Measurements from ENCODE around the gene MACROD2. TPM values are rescaled to one million over a fixed set of nuclear protein-coding genes. Genes with fewer than 3 reads are reported as not detected.

Gene MACROD2
- total and polyA plus RNA-seq, 4 donors = 0.66 to 10.5 (median 3.3) TPM

- DNase-seq (ENCODE audit: low spot score) = no peak
- H3K4me1 ChIP-seq (ENCODE audit: control insufficient read depth in 4 of 4, insufficient read depth in 4 of 4, low read length in 3 of 4) = no peaks in the 10 kb centered on the region
These were observed 1868.4 kb downstream of the MACROD2 start for GRCh38 chr20:15863735-15864134.

GRCh38 chr20:15865553-15865952 is 1870.2 kb downstream of the MACROD2 start:
- Histone ChIP-seq H3K36me3 (ENCODE audit: control insufficient read depth in 4 of 4, insufficient read depth in 3 of 4, low read depth in 1 of 4, low read length in 3 of 4) (no peaks in the 10 kb centered on the region), H3K9ac (ENCODE audit: low read depth in 1 of 2, low read length in 2 of 2) (no peak overlapping the region), H3K9me3 (ENCODE audit: control insufficient read depth in 4 of 4, low read length in 3 of 4) (no peaks in the 10 kb centered on the region), H3K27me3 (ENCODE audit: control insufficient read depth in 4 of 4, insufficient read depth in 4 of 4, low read length in 3 of 4) (no peaks in the 10 kb centered on the region), H3K27ac (ENCODE audit: low read depth in 1 of 2, low read length in 2 of 2) (no peak overlapping the region), H3K4me1 (ENCODE audit: control insufficient read depth in 4 of 4, insufficient read depth in 4 of 4, low read length in 3 of 4) (no peaks in the 10 kb centered on the region), H3K4me3 (ENCODE audit: low read depth in 1 of 3, low read length in 3 of 3) (no peak overlapping the region)
- TF ChIP-seq ZBTB33 (IDR thresholded peaks at IDR 0.05) = no peak
- no peak for DNase-seq (ENCODE audit: low spot score)
- WGBS = 94% methylated on average over 2 of the region's 2 CpGs

More at GRCh38 chr20:15863735-15864134, 1868.4 kb downstream of the MACROD2 start:
- TF ChIP-seq YY1 (IDR thresholded peaks at IDR 0.05) = no peak
- TF ChIP-seq EGR1 (IDR thresholded peaks at IDR 0.05; ENCODE audit: low read depth in 2 of 2) = no peak
- TF ChIP-seq TAF1 (conservative IDR thresholded peaks at IDR 0.05) = no peak
- no peaks in the 10 kb centered on the region for H3K27me3 ChIP-seq (ENCODE audit: control insufficient read depth in 4 of 4, insufficient read depth in 4 of 4, low read length in 3 of 4)
- H3K27ac ChIP-seq (ENCODE audit: low read depth in 1 of 2, low read length in 2 of 2) = no peak overlapping the region
- H3K4me3 ChIP-seq (ENCODE audit: low read depth in 1 of 3, low read length in 3 of 3) = no peak overlapping the region
- H3K36me3 ChIP-seq (ENCODE audit: control insufficient read depth in 4 of 4, insufficient read depth in 3 of 4, low read depth in 1 of 4, low read length in 3 of 4) = no peaks in the 10 kb centered on the region
- H3K9ac ChIP-seq (ENCODE audit: low read depth in 1 of 2, low read length in 2 of 2) = no peak overlapping the region
- H3K9me3 ChIP-seq (ENCODE audit: control insufficient read depth in 4 of 4, low read length in 3 of 4) = no peaks in the 10 kb centered on the region

- DNase-seq (ENCODE audit: low spot score) = no peak
- 91% methylated on average over 5 of the region's 5 CpGs for whole genome bisulfite sequencing
- H3K9ac ChIP-seq (ENCODE audit: low read depth in 1 of 2, low read length in 2 of 2) = no peak overlapping the region
- no peak overlapping the region for H3K4me3 ChIP-seq (ENCODE audit: low read depth in 1 of 3, low read length in 3 of 3)
- TF ChIP-seq TAF1 (conservative IDR thresholded peaks at IDR 0.05) (no peak), EGR1 (IDR thresholded peaks at IDR 0.05; ENCODE audit: low read depth in 2 of 2) (no peak), NR2F2 (IDR thresholded peaks at IDR 0.05) (no peak), FOXA2 (IDR thresholded peaks at IDR 0.05) (no peak), SP1 (IDR thresholded peaks at IDR 0.05) (no peak), GABPA (IDR thresholded peaks at IDR 0.05 in 1 of 2, conservative IDR thresholded peaks at IDR 0.05 in 1 of 2) (no peak), HNF4A (conservative IDR thresholded peaks at IDR 0.05) (no peak)
- no peaks in the 10 kb centered on the region for H3K4me1 ChIP-seq (ENCODE audit: control insufficient read depth in 4 of 4, insufficient read depth in 4 of 4, low read length in 3 of 4)
- H3K9me3 ChIP-seq (ENCODE audit: control insufficient read depth in 4 of 4, low read length in 3 of 4) = no peaks in the 10 kb centered on the region
- H3K27me3 ChIP-seq (ENCODE audit: control insufficient read depth in 4 of 4, insufficient read depth in 4 of 4, low read length in 3 of 4) = no peaks in the 10 kb centered on the region
- H3K27ac ChIP-seq (ENCODE audit: low read depth in 1 of 2, low read length in 2 of 2) = no peak overlapping the region
- no peaks in the 10 kb centered on the region for H3K36me3 ChIP-seq (ENCODE audit: control insufficient read depth in 4 of 4, insufficient read depth in 3 of 4, low read depth in 1 of 4, low read length in 3 of 4)
These were observed 1871.8 kb downstream of the MACROD2 start for GRCh38 chr20:15866916-15867730.

- 94% methylated on average over 4 of the region's 4 CpGs for WGBS
- H3K9me3 ChIP-seq (ENCODE audit: control insufficient read depth in 4 of 4, low read length in 3 of 4) = no peaks in the 10 kb centered on the region
- H3K4me3 ChIP-seq (ENCODE audit: low read depth in 1 of 3, low read length in 3 of 3) = no peak overlapping the region
- no peaks in the 10 kb centered on the region for H3K27me3 ChIP-seq (ENCODE audit: control insufficient read depth in 4 of 4, insufficient read depth in 4 of 4, low read length in 3 of 4)
- H3K27ac ChIP-seq (ENCODE audit: low read depth in 1 of 2, low read length in 2 of 2) = no peak overlapping the region
- DNase-seq (ENCODE audit: low spot score) = no peak
- no peaks in the 10 kb centered on the region for H3K36me3 ChIP-seq (ENCODE audit: control insufficient read depth in 4 of 4, insufficient read depth in 3 of 4, low read depth in 1 of 4, low read length in 3 of 4)
- no peak overlapping the region for H3K9ac ChIP-seq (ENCODE audit: low read depth in 1 of 2, low read length in 2 of 2)
- TF ChIP-seq CTCF (IDR thresholded peaks at IDR 0.05; ENCODE audit: low read depth, low read length, missing input control) (peak; percentile 19), RAD21 (IDR thresholded peaks at IDR 0.05) (peak; percentile 58 to 63), SP1 (IDR thresholded peaks at IDR 0.05) (no peak)
- no peaks in the 10 kb centered on the region for H3K4me1 ChIP-seq (ENCODE audit: control insufficient read depth in 4 of 4, insufficient read depth in 4 of 4, low read length in 3 of 4)
These were observed 1872.6 kb downstream of the MACROD2 start for GRCh38 chr20:15867899-15868298.

All from liver (tissue), 9 donors.